ENCODE measurements around the gene MRPS5.

DNA sequence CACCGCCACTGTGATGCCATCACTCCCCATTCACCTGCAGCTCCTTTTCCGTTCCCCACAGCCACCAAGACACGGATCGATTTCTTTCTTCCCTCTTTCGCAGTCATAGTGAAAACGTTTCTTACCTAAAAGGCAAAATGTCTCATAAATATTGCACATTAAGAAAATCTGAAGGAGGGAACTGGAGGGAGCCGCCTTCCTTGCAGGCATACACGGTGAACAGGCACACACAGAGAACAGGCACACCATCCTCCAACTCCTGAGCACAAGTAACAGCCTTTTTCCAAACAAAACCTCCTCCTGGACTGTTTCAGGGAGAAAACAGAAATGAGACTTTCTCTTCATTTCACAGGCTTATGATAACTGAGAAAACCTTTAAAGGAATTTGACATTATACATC lies 17.0 kb downstream of the MRPS5 start:
- TF ChIP-seq EZH2 (IDR thresholded peaks at IDR 0.05): no peak
- TF ChIP-seq, protein P1, sequence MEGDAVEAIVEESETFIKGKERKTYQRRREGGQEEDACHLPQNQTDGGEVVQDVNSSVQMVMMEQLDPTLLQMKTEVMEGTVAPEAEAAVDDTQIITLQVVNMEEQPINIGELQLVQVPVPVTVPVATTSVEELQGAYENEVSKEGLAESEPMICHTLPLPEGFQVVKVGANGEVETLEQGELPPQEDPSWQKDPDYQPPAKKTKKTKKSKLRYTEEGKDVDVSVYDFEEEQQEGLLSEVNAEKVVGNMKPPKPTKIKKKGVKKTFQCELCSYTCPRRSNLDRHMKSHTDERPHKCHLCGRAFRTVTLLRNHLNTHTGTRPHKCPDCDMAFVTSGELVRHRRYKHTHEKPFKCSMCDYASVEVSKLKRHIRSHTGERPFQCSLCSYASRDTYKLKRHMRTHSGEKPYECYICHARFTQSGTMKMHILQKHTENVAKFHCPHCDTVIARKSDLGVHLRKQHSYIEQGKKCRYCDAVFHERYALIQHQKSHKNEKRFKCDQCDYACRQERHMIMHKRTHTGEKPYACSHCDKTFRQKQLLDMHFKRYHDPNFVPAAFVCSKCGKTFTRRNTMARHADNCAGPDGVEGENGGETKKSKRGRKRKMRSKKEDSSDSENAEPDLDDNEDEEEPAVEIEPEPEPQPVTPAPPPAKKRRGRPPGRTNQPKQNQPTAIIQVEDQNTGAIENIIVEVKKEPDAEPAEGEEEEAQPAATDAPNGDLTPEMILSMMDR (IDR thresholded peaks at IDR 0.05): no peak
- no peak for TF ChIP-seq EZH2phosphoT487 (IDR thresholded peaks at IDR 0.05)
